Measurements from ENCODE around the gene TMEM147.
A peak's percentile ranks its signal among the peaks of the same experiment; 100 is the strongest.
"Not testable (repeated sequence)": the region's sequence is repeated elsewhere in the genome, so short reads cannot be mapped to it uniquely, and the experiment has no call there.

TMEM147 gene

DNA sequence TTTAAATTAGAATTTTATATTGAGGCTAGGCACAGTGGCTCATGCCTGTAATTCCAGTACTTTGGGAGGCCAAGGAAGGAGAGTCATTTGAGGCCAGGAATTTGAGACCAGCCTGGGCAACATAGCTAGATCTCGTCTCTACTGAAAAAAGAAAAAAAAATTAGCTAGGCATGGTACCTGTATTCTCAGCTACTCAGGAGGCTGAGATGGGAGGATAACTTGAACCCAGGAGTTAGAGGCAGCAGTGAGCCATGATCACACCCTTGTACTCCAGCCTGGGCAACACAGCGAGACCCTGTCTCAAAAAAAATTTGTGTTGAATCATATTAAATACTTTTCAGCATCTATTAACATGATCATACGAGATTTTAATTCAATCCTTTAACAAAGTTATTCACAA is 45.4 kb downstream of the TMEM147 start:
- H3K4me3 ChIP-seq (replicated peaks in 1 of 2; ENCODE audit: low read depth in 2 of 2, low read length in 2 of 2), result no peak overlapping the region
- DNase-seq (ENCODE audit: low read depth in 2 of 2), result no peak
- TF ChIP-seq, protein P1, sequence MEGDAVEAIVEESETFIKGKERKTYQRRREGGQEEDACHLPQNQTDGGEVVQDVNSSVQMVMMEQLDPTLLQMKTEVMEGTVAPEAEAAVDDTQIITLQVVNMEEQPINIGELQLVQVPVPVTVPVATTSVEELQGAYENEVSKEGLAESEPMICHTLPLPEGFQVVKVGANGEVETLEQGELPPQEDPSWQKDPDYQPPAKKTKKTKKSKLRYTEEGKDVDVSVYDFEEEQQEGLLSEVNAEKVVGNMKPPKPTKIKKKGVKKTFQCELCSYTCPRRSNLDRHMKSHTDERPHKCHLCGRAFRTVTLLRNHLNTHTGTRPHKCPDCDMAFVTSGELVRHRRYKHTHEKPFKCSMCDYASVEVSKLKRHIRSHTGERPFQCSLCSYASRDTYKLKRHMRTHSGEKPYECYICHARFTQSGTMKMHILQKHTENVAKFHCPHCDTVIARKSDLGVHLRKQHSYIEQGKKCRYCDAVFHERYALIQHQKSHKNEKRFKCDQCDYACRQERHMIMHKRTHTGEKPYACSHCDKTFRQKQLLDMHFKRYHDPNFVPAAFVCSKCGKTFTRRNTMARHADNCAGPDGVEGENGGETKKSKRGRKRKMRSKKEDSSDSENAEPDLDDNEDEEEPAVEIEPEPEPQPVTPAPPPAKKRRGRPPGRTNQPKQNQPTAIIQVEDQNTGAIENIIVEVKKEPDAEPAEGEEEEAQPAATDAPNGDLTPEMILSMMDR (IDR thresholded peaks at IDR 0.05; ENCODE audit: low read depth, low read length), result no peak

DNA sequence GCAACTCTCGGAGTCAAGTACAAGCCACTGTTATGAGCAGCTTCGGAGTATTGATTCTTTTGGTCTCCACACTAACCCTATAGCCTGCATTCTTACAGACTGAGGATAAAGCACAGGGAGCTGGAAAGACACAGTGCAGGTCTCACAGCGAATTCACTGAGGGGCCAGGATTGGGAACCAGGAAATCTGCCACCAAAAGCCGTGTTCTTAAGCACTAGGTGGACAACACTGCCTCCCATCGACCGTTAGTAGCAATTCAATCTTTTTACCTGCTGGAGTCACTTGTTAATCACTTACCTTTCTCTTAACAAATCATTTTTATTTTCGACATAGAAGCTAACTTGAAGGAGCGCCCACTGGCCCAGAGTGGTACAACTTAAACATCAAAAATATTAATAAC is 46.8 kb downstream of the TMEM147 start:
- DNase-seq (ENCODE audit: low read depth in 2 of 2), result peak; percentile 63 to 70
- no peak overlapping the region for H3K4me3 ChIP-seq (replicated peaks in 1 of 2; ENCODE audit: low read depth in 2 of 2, low read length in 2 of 2)
- TF ChIP-seq, protein P1 (IDR thresholded peaks at IDR 0.05; ENCODE audit: low read depth, low read length), result peak; percentile 56

DNA sequence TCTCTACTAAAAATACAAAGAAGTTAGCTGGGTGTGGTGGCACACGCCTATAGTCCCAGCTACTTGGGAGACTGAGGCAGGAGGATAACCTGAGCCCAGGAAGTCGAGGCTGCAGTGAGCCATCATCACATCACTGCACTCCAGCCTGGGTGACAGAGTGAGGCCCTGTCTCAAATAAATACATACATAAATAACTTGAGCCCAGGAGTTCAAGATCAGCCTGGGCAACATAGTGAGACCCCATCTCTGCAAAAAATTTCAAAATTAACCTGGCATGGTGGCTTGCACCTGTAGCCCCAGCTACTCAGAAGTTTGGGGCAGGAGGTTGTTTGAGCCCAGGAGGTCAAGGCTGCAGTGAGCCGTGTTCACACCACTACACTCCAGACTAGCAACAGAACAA is 49.6 kb downstream of the TMEM147 start:
- H3K4me3 ChIP-seq (replicated peaks in 1 of 2; ENCODE audit: low read depth in 2 of 2, low read length in 2 of 2); DNase-seq (ENCODE audit: low read depth in 2 of 2): not testable (repeated sequence)

DNA sequence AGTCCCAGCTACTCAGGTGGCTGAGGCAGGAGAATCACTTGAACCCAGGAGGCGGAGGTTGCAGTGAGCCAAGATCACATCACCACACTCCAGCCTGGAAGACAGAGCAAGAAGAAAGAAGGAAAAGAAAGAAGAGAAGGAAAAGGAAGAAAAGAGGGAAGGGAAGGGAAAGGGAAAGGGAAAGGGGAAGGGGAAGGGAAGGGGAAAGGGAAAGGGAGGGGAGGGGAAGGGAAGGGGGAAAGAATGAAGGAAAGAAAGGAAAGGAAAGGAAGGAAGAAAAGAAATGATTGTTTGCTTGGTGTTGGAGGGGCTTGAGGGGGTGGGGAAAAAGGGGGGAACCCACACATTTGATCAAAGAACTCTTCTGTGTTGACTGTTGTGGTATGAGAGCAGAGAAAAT is 50.5 kb downstream of the TMEM147 start:
- no peak for DNase-seq (ENCODE audit: low read depth in 2 of 2)
- TF ChIP-seq, protein P1 (IDR thresholded peaks at IDR 0.05; ENCODE audit: low read depth, low read length), result no peak
- no peak overlapping the region for H3K4me3 ChIP-seq (replicated peaks in 1 of 2; ENCODE audit: low read depth in 2 of 2, low read length in 2 of 2)

DNA sequence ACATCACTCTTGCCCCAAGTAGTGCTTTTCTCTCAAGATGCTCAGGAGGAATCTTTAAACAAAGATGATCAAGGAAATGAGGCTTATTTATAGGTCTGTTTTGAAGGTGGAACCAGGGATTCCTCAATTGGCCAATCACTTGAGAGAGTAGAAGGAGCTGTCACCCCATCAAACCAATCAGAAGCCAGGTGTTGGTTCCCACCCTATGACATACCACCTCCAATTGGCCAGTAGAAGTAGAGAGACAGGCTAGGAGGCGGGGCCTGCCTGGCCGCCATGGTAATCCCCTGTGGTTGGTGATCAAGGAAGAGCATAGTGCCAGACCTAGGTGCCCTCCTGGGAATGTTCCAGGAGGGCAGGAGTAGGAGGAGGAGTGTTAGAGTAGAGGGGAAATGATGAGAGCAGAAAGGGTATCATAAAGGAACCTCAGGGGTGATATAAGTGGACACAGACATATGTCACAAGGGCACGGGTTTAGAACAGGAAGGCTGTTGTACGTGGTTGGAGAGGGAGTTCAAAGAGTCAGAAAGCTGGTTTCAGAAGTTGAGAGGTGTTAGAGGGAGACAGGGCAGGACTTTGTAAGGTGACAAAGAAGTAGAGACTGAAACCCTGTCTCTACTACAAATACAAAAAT is 51.1 kb downstream of the TMEM147 start:
- H3K4me3 ChIP-seq (replicated peaks in 1 of 2; ENCODE audit: low read depth in 2 of 2, low read length in 2 of 2), result no peak overlapping the region
- TF ChIP-seq, protein P1 (IDR thresholded peaks at IDR 0.05; ENCODE audit: low read depth, low read length), result no peak
- peak in 1 of 2 donors; percentile 33 for DNase-seq (ENCODE audit: low read depth in 2 of 2)
